ENCODE data around the gene ROR1.

Gene ROR1

DNA sequence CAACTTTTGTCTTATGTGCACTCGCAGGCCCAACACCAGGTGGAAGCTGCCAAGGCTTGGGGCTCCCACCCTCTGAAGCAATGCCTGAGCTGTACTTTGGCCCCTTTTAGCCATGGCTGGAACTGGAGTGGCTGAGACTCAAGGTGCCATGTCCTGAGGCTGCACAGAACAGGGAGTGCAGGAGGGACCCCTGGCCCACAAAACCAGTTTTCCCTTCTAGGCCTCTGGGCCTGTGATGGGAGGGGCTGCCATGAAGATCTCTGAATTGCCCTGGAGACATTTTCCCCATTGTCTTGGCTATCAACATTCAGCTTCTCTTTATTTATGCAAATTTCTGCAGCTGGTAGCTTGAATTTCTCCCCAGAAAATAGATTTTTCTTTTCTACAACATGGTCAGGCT is 57.6 kb downstream of the ROR1 start:
- Histone ChIP-seq H2AFZ (ENCODE audit: low read depth, low read length) (no peak overlapping the region), H3K79me2 (ENCODE audit: insufficient read depth, low read length) (no peaks in the 10 kb centered on the region)

DNA sequence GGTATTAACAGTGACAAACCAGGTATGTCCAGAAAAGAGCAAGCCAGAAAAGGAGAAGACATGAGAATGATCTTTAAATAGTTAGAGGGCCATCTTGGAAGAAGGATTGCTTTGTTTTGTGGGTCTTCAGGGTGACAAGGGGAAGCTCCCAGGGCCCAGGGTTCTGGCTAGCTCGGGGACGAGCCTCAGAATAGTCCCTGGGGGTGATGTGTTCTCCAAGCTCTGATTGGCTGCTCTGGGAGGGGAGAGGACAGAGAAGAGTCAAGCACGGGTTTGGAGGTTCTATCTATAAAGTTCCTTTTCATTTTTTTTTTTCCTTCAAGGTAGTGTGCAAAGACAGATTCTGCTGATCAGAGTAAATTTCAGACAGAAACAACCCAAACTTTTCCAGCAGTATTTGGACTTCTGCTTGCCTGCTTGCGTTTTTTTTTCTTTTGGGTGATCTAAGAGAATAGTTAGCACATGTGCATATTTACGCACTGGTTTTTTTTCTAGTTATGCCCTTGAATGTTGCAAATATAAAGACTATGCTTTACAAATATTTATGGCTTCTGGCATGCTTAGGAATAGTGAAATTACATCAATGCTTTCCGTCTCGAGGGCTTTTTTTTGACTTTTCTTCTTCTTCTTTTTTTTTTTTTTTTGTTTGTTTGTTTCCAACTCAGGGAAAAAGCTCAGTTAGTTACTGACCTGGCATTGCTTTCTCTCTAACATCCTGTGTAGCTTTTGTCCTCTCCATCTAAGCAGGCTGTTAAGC is 59.7 kb downstream of the ROR1 start:
- Histone ChIP-seq H3K9me3 (ENCODE audit: insufficient read depth, low read length, severe bottlenecking) (no peaks in the 10 kb centered on the region), H3K9ac (ENCODE audit: low read depth, low read length) (no peak overlapping the region), H3K4me3 (ENCODE audit: low read depth in 1 of 2, low read length in 2 of 2) (no peak overlapping the region), H4K20me1 (ENCODE audit: insufficient read depth, low read length) (no peaks in the 10 kb centered on the region), H3K36me3 (ENCODE audit: insufficient read depth, low read length) (no peaks in the 10 kb centered on the region), H3K27ac (ENCODE audit: low read length) (no peak overlapping the region), H3K4me2 (ENCODE audit: insufficient read depth, low read length) (no peak overlapping the region), H3K79me2 (ENCODE audit: insufficient read depth, low read length) (no peaks in the 10 kb centered on the region), H2AFZ (ENCODE audit: low read depth, low read length) (no peak overlapping the region), H3K27me3 (ENCODE audit: insufficient read depth, low read length, poor library complexity) (peaks cover 1% of the 10 kb centered on the region), H3K4me1 (ENCODE audit: insufficient read depth, low read length) (no peaks in the 10 kb centered on the region)
- TF ChIP-seq, protein P1, sequence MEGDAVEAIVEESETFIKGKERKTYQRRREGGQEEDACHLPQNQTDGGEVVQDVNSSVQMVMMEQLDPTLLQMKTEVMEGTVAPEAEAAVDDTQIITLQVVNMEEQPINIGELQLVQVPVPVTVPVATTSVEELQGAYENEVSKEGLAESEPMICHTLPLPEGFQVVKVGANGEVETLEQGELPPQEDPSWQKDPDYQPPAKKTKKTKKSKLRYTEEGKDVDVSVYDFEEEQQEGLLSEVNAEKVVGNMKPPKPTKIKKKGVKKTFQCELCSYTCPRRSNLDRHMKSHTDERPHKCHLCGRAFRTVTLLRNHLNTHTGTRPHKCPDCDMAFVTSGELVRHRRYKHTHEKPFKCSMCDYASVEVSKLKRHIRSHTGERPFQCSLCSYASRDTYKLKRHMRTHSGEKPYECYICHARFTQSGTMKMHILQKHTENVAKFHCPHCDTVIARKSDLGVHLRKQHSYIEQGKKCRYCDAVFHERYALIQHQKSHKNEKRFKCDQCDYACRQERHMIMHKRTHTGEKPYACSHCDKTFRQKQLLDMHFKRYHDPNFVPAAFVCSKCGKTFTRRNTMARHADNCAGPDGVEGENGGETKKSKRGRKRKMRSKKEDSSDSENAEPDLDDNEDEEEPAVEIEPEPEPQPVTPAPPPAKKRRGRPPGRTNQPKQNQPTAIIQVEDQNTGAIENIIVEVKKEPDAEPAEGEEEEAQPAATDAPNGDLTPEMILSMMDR (IDR thresholded peaks at IDR 0.05; ENCODE audit: borderline replicate concordance, extremely low read depth, low read length, poor library complexity, severe bottlenecking): no peak
- TF ChIP-seq EZH2 (IDR thresholded peaks at IDR 0.05; ENCODE audit: borderline replicate concordance, low read depth, low read length, severe bottlenecking): no peak
- DNase-seq (no peak), ATAC-seq (ENCODE audit: insufficient read depth, low read depth) (no peak)

More for the DNA sequence above, 57.6 kb downstream of the ROR1 start:
- Histone ChIP-seq H3K4me1 (ENCODE audit: insufficient read depth, low read length) (no peaks in the 10 kb centered on the region), H3K27me3 (ENCODE audit: insufficient read depth, low read length, poor library complexity) (peaks cover 4% of the 10 kb centered on the region), H3K4me2 (ENCODE audit: insufficient read depth, low read length) (no peak overlapping the region), H4K20me1 (ENCODE audit: insufficient read depth, low read length) (no peaks in the 10 kb centered on the region), H3K27ac (ENCODE audit: low read length) (no peak overlapping the region), H3K4me3 (ENCODE audit: low read depth in 1 of 2, low read length in 2 of 2) (no peak overlapping the region), H3K9ac (ENCODE audit: low read depth, low read length) (no peak overlapping the region), H3K36me3 (ENCODE audit: insufficient read depth, low read length) (no peaks in the 10 kb centered on the region), H3K9me3 (ENCODE audit: insufficient read depth, low read length, severe bottlenecking) (no peaks in the 10 kb centered on the region)
- ATAC-seq (ENCODE audit: insufficient read depth, low read depth): no peak
- DNase-seq: no peak
- no peak for TF ChIP-seq EZH2 (IDR thresholded peaks at IDR 0.05; ENCODE audit: borderline replicate concordance, low read depth, low read length, severe bottlenecking)
- TF ChIP-seq, protein P1 (IDR thresholded peaks at IDR 0.05; ENCODE audit: borderline replicate concordance, extremely low read depth, low read length, poor library complexity, severe bottlenecking): no peak

DNA sequence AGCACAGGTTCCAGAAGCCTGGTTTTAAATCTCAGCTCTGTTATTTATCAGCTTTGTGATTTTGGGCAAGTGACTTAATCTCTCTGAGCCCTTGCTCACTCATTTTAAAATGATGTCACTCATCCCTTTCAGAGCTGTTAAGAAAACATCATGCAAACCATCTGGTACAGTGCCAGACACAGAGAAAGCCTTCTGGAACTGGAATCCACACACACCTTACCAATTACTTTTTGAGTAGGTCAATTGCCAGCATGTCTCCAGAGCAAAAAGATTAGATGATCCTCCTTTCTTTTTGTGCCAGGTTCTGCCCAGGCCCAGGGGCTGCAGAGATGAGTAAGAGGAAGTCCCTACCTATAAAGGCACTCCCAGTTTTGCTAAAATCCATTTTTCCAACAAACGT is 61.3 kb downstream of the ROR1 start:
- Histone ChIP-seq H2AFZ (ENCODE audit: low read depth, low read length) (no peak overlapping the region), H4K20me1 (ENCODE audit: insufficient read depth, low read length) (no peaks in the 10 kb centered on the region), H3K36me3 (ENCODE audit: insufficient read depth, low read length) (no peaks in the 10 kb centered on the region), H3K27ac (ENCODE audit: low read length) (no peak overlapping the region), H3K9me3 (ENCODE audit: insufficient read depth, low read length, severe bottlenecking) (no peaks in the 10 kb centered on the region), H3K27me3 (ENCODE audit: insufficient read depth, low read length, poor library complexity) (no peaks in the 10 kb centered on the region), H3K79me2 (ENCODE audit: insufficient read depth, low read length) (no peaks in the 10 kb centered on the region), H3K9ac (ENCODE audit: low read depth, low read length) (no peak overlapping the region), H3K4me3 (ENCODE audit: low read depth in 1 of 2, low read length in 2 of 2) (no peak overlapping the region), H3K4me1 (ENCODE audit: insufficient read depth, low read length) (no peaks in the 10 kb centered on the region), H3K4me2 (ENCODE audit: insufficient read depth, low read length) (no peak overlapping the region)
- TF ChIP-seq, protein P1 (IDR thresholded peaks at IDR 0.05; ENCODE audit: borderline replicate concordance, extremely low read depth, low read length, poor library complexity, severe bottlenecking): no peak
- no peak for TF ChIP-seq EZH2 (IDR thresholded peaks at IDR 0.05; ENCODE audit: borderline replicate concordance, low read depth, low read length, severe bottlenecking)
- ATAC-seq (ENCODE audit: insufficient read depth, low read depth) (no peak), DNase-seq (no peak)
